Upper lobe of left lung (tissue), 4 donors: Measurements from ENCODE around the gene QKI.

Source experiments
- EP300 ChIP-seq, 4 donors: sonication (generic); formaldehyde crosslinking; IDR thresholded peaks; one replicate each; pipeline ENCODE4 v1.5.1; 2017; ENCODE audit warnings: antibody characterized with exemption in 4 of 4, control low read depth in 2 of 4
- POLR2A ChIP-seq, 4 donors: fragments of 450-650 bp; IDR thresholded peaks; one replicate each; pipeline ENCODE4 v1.5.1; 2016 to 2017; ENCODE audit warnings: antibody characterized with exemption in 4 of 4, mild to moderate bottlenecking in 2 of 4
- POLR2AphosphoS5 ChIP-seq, 2 donors: sonication (generic); formaldehyde crosslinking; IDR thresholded peaks; one replicate each; pipeline ENCODE4 v1.5.1; 2017; ENCODE audit warnings: antibody characterized with exemption in 2 of 2
- TF ChIP-seq, protein P1 (sequence below), 6 experiments: fragments of 450-650 bp in 4 of 6; fragments of 200-600 bp in 2 of 6; sonication (generic) in 2 of 6; IDR thresholded peaks; one replicate each; pipeline ENCODE4 v1.5.1; 2016 to 2019; ENCODE audit warnings: antibody characterized with exemption in 6 of 6

DNA sequence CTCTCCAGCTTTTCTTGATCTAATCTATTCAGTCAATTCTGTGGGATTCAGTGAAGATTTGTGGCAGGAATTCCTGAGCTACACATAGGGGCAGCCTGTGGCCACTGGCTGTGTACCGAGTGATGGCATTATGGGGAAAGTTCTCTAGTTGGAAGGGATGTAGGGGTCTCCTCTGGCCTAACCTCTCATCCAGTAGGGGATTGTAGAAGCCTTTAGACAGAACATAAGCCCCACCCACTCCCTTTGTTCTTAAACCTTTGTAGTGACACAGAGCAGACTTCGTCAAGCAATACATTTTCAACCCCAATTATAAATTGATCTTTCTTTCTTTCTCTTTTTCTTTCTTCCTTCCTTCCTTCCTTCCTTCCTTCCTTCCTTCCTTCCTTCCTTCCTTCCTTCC lies 188.9 kb downstream of the QKI start:
- TF ChIP-seq, protein P1, sequence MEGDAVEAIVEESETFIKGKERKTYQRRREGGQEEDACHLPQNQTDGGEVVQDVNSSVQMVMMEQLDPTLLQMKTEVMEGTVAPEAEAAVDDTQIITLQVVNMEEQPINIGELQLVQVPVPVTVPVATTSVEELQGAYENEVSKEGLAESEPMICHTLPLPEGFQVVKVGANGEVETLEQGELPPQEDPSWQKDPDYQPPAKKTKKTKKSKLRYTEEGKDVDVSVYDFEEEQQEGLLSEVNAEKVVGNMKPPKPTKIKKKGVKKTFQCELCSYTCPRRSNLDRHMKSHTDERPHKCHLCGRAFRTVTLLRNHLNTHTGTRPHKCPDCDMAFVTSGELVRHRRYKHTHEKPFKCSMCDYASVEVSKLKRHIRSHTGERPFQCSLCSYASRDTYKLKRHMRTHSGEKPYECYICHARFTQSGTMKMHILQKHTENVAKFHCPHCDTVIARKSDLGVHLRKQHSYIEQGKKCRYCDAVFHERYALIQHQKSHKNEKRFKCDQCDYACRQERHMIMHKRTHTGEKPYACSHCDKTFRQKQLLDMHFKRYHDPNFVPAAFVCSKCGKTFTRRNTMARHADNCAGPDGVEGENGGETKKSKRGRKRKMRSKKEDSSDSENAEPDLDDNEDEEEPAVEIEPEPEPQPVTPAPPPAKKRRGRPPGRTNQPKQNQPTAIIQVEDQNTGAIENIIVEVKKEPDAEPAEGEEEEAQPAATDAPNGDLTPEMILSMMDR (IDR thresholded peaks at IDR 0.05) = no peak
- TF ChIP-seq POLR2A (IDR thresholded peaks at IDR 0.05) (no peak), POLR2AphosphoS5 (IDR thresholded peaks at IDR 0.05) (no peak), EP300 (IDR thresholded peaks at IDR 0.05) (no peak)
